CD4-positive, CD25-positive, alpha-beta regulatory T cell (primary cell): ENCODE results near the gene PKD1L1. TPM values are rescaled to one million over a fixed set of nuclear protein-coding genes. Genes with fewer than 3 reads are reported as not detected.
"Not testable (repeated sequence)": the region's sequence is repeated elsewhere in the genome, so short reads cannot be mapped to it uniquely, and the experiment has no call there.

Experiments used
- ATAC-seq, 2 donors: fragments of 150-1000 bp; cut with Tn5 transposase; one replicate each; pipeline ENCODE4 v1.10.0; 2021; ENCODE audit warnings: low read depth in 2 of 2, moderate number of reproducible peaks in 2 of 2, moderate library complexity in 1 of 2
- DNase-seq, 3 donors: peaks; one replicate each; pipeline versions ENCODE4 v3.0.0 to v3.0.0-alpha.2; 2012 to 2022; ENCODE audit warnings: mixed read lengths in 1 of 3
- H3K27ac ChIP-seq: one replicate; pipeline ENCODE4 v1.7.0; 2013; ENCODE audit warnings: mild to moderate bottlenecking, low read length; ENCODE audit not compliant: insufficient read depth, poor library complexity, severe bottlenecking
- H3K27me3 ChIP-seq: one replicate; pipeline ENCODE4 v1.7.0; 2013; ENCODE audit warnings: low read length; ENCODE audit not compliant: control insufficient read depth, insufficient read depth
- H3K36me3 ChIP-seq: one replicate; pipeline ENCODE4 v1.7.0; 2013; ENCODE audit warnings: mild to moderate bottlenecking, low read length, moderate library complexity; ENCODE audit not compliant: control insufficient read depth, insufficient read depth
- H3K4me1 ChIP-seq: 2 replicates; pipeline ENCODE4 v1.7.0; 2013; ENCODE audit warnings: mild to moderate bottlenecking, low read length; ENCODE audit not compliant: insufficient read depth, control insufficient read depth, poor library complexity, severe bottlenecking
- H3K4me3 ChIP-seq: one replicate; pipeline ENCODE4 v1.7.0; 2013; ENCODE audit warnings: low read depth, mild to moderate bottlenecking, low read length, moderate library complexity
- H3K9me3 ChIP-seq, 2 experiments: 1 replicate in 1 of 2; 2 replicates in 1 of 2; pipeline ENCODE4 v1.7.0; 2013; ENCODE audit warnings: low read length in 2 of 2, mild to moderate bottlenecking in 1 of 2, moderate library complexity in 1 of 2; ENCODE audit not compliant: control insufficient read depth in 2 of 2
- H3K27ac Mint-ChIP-seq, 3 donors: one replicate each; pipeline ENCODE4 v1.8.0; 2020 to 2022; ENCODE audit warnings: mild to moderate bottlenecking in 3 of 3, mixed read lengths in 3 of 3, moderate library complexity in 2 of 3
- H3K27me3 Mint-ChIP-seq: one replicate; pipeline ENCODE4 v1.8.0; 2022; ENCODE audit warnings: mild to moderate bottlenecking, mixed read lengths
- H3K36me3 Mint-ChIP-seq: one replicate; pipeline ENCODE4 v1.8.0; 2020; ENCODE audit warnings: mixed read lengths
- H3K4me1 Mint-ChIP-seq, 4 donors: one replicate each; pipeline ENCODE4 v1.8.0; 2020 to 2022; ENCODE audit warnings: mixed read lengths in 4 of 4, mild to moderate bottlenecking in 1 of 4
- H3K4me3 Mint-ChIP-seq, 4 donors: one replicate each; pipeline ENCODE4 v1.8.0; 2020 to 2022; ENCODE audit warnings: mild to moderate bottlenecking in 4 of 4, mixed read lengths in 4 of 4, moderate library complexity in 3 of 4
- H3K9me3 Mint-ChIP-seq, 7 donors: one replicate each; pipeline ENCODE4 v1.8.0; 2020 to 2022; ENCODE audit warnings: mixed read lengths in 7 of 7, mild to moderate bottlenecking in 3 of 7, moderate library complexity in 2 of 7
- polyA plus RNA-seq, 4 donors: library from polyadenylated mRNA; unstranded; fragments of 300-500 nt; fragmentation: Illumina TruSeq; gene quantifications; one replicate each; pipeline ENCODE4 v1.2.3, GENCODE V29; 2021
- total RNA-seq: library from RNA; stranded (reverse); gene quantifications from one replicate; pipeline ENCODE4 v1.2.3, GENCODE V29; 2022

PKD1L1 gene
- total and polyA plus RNA-seq, 5 donors from 2014 or later = 0.02 to 0.17 (median 0.06) TPM; not detected in 2

- H3K27ac Mint-ChIP-seq = no peak overlapping the region
- H3K4me3 Mint-ChIP-seq = no peak overlapping the region
- no peaks in the 10 kb centered on the region for H3K27me3 Mint-ChIP-seq
- no peaks in the 10 kb centered on the region for H3K9me3 Mint-ChIP-seq
- Histone ChIP-seq H3K4me1 (no peaks in the 10 kb centered on the region), H3K27me3 (no peaks in the 10 kb centered on the region), H3K27ac (no peak overlapping the region), H3K4me3 (no peak overlapping the region), H3K36me3 (no peaks in the 10 kb centered on the region), H3K9me3 (no peaks in the 10 kb centered on the region)
- peaks cover 0 to 7% (median under 1%) of the 10 kb centered on the region in 4 donors for H3K4me1 Mint-ChIP-seq
- no peak for DNase-seq
- no peak for ATAC-seq
- no peaks in the 10 kb centered on the region for H3K36me3 Mint-ChIP-seq
Measured at GRCh38 chr7:47934831-47935230, 13.4 kb downstream of the PKD1L1 start.

- Histone ChIP-seq H3K36me3 (no peaks in the 10 kb centered on the region), H3K4me3 (no peak overlapping the region), H3K4me1 (no peaks in the 10 kb centered on the region), H3K27ac (no peak overlapping the region), H3K27me3 (no peaks in the 10 kb centered on the region), H3K9me3 (no peaks in the 10 kb centered on the region)
- no peaks in the 10 kb centered on the region for H3K27me3 Mint-ChIP-seq
- H3K27ac Mint-ChIP-seq = peak overlapping the region in 1 of 3 donors; percentile 10
- H3K9me3 Mint-ChIP-seq = no peaks in the 10 kb centered on the region
- H3K4me3 Mint-ChIP-seq = no peak overlapping the region
- ATAC-seq (no peak), DNase-seq (no peak)
- H3K36me3 Mint-ChIP-seq = no peaks in the 10 kb centered on the region
- peaks cover 0 to 7% (median under 1%) of the 10 kb centered on the region in 4 donors for H3K4me1 Mint-ChIP-seq
Measured at GRCh38 chr7:47933215-47933614, 15.1 kb downstream of the PKD1L1 start.

- ATAC-seq (no peak), DNase-seq (no peak)
- Mint-ChIP-seq H3K36me3 (no peaks in the 10 kb centered on the region), H3K27me3 (no peaks in the 10 kb centered on the region), H3K27ac (no peak overlapping the region), H3K9me3 (no peaks in the 10 kb centered on the region), H3K4me3 (no peak overlapping the region), H3K4me1 (peaks cover 0 to 7% (median under 1%) of the 10 kb centered on the region in 4 donors)
- no peaks in the 10 kb centered on the region for H3K9me3 ChIP-seq
- H3K36me3 ChIP-seq = no peaks in the 10 kb centered on the region
- no peaks in the 10 kb centered on the region for H3K27me3 ChIP-seq
- no peaks in the 10 kb centered on the region for H3K4me1 ChIP-seq
- H3K27ac ChIP-seq = no peak overlapping the region
- no peak overlapping the region for H3K4me3 ChIP-seq
Measured at GRCh38 chr7:47932466-47933037, 15.7 kb downstream of the PKD1L1 start.

DNA sequence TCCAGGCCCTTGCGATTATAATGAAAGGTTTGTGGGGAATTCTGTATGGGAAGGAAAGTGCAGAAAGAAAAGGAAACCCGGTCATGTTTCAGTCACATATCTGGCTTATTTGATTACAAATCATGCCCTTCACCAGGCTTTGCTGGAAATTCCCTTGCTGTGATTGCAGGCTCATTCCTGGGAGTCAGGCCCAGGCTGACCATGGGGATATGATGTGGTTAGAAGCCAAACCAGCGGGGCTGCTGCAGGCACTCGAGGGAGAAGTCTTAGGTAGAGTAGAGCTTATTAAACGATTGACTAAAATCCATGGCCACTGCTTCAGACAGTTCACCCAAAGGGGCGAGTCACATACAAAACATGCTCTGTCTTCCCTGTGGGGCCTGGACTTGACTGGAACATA, 16.2 kb downstream of the PKD1L1 start:
- Mint-ChIP-seq H3K27me3 (no peaks in the 10 kb centered on the region), H3K36me3 (no peaks in the 10 kb centered on the region), H3K27ac (no peak overlapping the region), H3K4me3 (no peak overlapping the region), H3K9me3 (no peaks in the 10 kb centered on the region), H3K4me1 (peaks cover 0 to 4% (median 0%) of the 10 kb centered on the region in 4 donors)
- H3K9me3 ChIP-seq = no peaks in the 10 kb centered on the region
- no peak for DNase-seq
- no peak overlapping the region for H3K4me3 ChIP-seq
- no peak overlapping the region for H3K27ac ChIP-seq
- no peaks in the 10 kb centered on the region for H3K36me3 ChIP-seq
- H3K4me1 ChIP-seq = no peaks in the 10 kb centered on the region
- ATAC-seq = no peak
- H3K27me3 ChIP-seq = no peaks in the 10 kb centered on the region

- no peak overlapping the region for H3K4me3 ChIP-seq
- H3K4me1 ChIP-seq = no peaks in the 10 kb centered on the region
- no peaks in the 10 kb centered on the region for H3K27me3 ChIP-seq
- no peak overlapping the region for H3K27ac ChIP-seq
- no peaks in the 10 kb centered on the region for H3K36me3 ChIP-seq
- Mint-ChIP-seq H3K27me3 (no peaks in the 10 kb centered on the region), H3K27ac (no peak overlapping the region), H3K36me3 (no peaks in the 10 kb centered on the region), H3K4me1 (no peaks in the 10 kb centered on the region), H3K9me3 (no peaks in the 10 kb centered on the region), H3K4me3 (no peak overlapping the region)
- DNase-seq = no peak
- no peaks in the 10 kb centered on the region for H3K9me3 ChIP-seq
- ATAC-seq = no peak
Measured at GRCh38 chr7:47931005-47932004, 17.0 kb downstream of the PKD1L1 start.

DNA sequence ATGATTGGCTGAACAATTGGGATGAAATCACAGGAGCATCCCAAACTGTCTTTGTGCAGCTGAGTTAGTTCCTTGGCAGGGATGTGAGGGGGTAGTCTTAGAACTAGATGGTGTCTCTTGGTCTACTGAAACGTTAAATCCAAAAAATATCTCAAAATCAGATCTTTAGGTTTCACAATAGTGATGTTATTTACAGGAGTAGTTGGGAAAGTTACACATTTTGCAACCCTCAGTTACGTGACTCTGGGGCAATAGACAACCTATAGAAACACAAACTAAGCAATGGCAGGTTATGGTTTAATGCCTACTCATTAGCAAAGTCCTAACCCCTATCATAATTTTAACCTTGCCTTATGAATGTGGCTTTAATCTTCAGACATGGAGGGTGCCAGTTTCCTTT, 24.0 kb downstream of the PKD1L1 start:
- H3K4me1 ChIP-seq = no peaks in the 10 kb centered on the region
- no peak for ATAC-seq
- Mint-ChIP-seq H3K4me3 (no peak overlapping the region), H3K36me3 (no peaks in the 10 kb centered on the region), H3K4me1 (no peaks in the 10 kb centered on the region), H3K9me3 (peaks cover 0 to 2% (median 0%) of the 10 kb centered on the region in 7 donors), H3K27me3 (no peaks in the 10 kb centered on the region), H3K27ac (peak overlapping the region in 1 of 3 donors; percentile 27)
- H3K36me3 ChIP-seq = no peaks in the 10 kb centered on the region
- H3K9me3 ChIP-seq = no peaks in the 10 kb centered on the region
- no peaks in the 10 kb centered on the region for H3K27me3 ChIP-seq
- no peak for DNase-seq
- no peak overlapping the region for H3K4me3 ChIP-seq
- no peak overlapping the region for H3K27ac ChIP-seq

DNA sequence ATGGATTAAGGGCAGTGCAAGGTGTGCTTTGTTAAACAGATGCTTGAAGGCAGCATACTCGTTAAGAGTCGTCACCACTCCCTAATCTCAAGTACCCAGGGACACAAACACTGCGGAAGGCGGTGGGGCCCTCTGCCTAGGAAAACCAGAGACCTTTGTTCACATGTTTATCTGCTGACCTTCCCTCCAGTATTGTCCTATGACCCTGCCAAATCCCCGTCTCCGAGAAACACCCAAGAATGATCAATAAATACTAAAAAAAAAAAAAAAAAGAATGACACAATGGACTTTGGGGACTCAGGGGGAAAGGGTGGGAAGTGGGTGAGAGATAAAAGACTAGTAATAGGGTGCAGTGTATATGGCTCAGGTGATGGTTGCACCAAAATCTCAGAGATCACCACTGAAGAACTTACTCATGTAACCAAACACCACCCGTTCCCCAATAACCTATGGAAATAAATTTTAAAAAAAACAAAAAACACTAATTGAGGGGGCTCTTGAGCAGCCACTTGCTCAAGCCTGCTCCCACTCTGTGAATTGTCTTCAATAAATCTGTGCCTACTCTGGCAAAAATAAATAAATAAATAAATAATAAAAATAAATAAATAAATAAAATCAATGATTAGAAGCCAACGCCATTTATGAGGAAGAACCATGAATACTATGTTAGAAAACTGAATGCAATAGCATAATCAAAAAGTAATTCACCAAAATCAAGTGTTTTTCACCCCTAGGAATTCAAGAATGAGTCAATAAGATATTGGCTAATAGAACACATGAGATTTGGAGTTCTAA, 25.0 kb downstream of the PKD1L1 start:
- not testable (repeated sequence) for H3K27me3 ChIP-seq, H3K4me1 ChIP-seq, H3K9me3 ChIP-seq, H3K27me3 Mint-ChIP-seq, H3K4me3 Mint-ChIP-seq, H3K4me3 ChIP-seq, DNase-seq, H3K36me3 ChIP-seq, H3K4me1 Mint-ChIP-seq, H3K36me3 Mint-ChIP-seq, H3K9me3 Mint-ChIP-seq, H3K27ac Mint-ChIP-seq, ATAC-seq, H3K27ac ChIP-seq
